GM18507 (cell line): Measurements from ENCODE around the gene CTTN.

Experiments
- DNase-seq: peaks from one replicate; pipeline ENCODE4 v3.0.0; 2011; ENCODE audit warnings: low read depth; ENCODE audit not compliant: insufficient read length; ENCODE audit errors: extremely low spot score
- FAIRE-seq: peaks from 2 replicates; lab custom pipeline; 2011; peaks lifted over from hg19 to GRCh38; lab: Jason Lieb, UNC

The CTTN gene

GRCh38 chr11:70423523-70424505 lies 25.5 kb downstream of the CTTN start:
- DNase-seq (peak; percentile 50), FAIRE-seq (peak; percentile 46)

DNA sequence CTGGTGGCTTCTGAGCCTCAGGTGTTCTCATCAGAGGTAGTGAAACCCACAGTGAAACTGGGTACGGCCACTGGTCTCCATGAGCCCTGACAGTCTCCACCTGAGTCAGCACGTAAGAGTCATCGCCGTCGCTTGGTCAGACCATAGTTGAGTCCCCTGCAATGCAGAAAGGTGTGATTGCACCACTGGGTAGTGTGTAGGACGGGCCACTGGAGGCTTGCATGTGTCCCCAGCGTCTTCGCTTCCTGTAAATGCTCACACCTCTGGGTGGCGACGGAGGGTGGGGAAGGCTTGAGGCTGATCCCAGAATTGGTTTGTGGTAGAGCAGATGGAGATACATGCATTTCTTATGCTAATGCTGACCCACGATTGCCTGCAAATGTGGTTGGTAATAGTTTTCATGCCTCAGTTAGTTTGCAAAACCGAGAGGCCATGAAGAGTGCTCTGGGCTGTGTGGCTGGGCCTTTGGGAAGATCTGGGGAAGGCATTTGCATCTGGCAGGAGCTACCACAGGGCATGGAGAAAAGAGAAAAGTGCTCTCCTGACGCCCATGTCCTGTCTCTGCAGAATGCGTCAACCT lies 26.5 kb downstream of the CTTN start:
- FAIRE-seq (no peak), DNase-seq (no peak)

DNA sequence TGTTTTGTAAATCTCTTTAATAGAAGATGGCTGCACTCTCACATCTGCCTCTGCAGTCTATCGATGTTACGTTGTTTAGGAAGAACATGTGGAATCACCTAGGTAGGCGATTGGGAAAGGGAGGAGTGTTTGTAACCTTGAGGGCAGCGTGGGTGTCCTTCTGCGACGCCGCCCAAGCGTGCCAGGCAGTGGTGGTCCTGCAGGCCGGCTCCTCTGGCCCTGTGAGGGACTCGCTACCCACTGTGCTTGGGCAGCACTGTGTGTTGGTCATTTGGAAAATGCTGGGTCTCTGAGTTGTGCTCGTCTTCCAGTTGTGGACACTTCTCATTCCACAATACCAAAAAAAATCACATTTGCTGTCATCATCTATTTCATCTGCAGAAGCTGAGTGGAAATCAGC lies 29.1 kb downstream of the CTTN start:
- DNase-seq (no peak), FAIRE-seq (no peak)

DNA sequence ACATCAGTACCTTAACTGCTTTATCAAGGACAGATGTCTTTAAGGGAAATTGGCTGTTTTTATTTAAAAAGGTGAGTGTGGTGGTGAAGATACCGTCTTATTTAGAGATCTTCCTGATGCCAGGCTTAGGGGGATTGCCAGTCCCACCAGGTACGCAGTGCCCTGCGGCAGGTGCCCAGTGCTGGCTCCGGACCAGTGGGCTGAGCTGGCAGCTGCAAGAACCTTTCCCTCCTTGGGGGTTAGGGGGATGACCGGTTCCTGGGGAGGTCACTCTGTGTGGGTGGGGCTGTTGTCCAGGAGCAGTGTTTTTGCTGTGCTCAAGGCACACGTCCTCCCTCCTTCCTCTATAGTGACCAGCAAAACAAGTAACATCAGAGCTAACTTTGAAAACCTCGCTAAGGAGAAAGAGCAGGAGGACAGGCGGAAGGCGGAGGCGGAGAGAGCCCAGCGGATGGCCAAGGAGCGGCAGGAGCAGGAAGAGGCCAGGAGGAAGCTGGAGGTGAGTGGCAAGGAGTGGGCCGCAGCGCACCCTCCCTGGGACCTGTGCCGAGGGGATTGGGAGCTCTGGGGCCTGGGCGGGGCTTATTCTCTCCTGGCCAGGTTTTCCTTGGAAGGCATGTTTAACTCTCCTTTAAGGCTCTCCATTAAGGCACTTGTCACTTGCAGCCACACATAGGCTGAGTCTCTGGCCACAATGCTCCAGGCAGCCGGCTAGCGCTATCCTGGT lies 30.5 kb downstream of the CTTN start:
- FAIRE-seq: no peak
- no peak for DNase-seq

- FAIRE-seq (no peak), DNase-seq (no peak)
Observed at GRCh38 chr11:70429428-70429705, 31.0 kb downstream of the CTTN start.

DNA sequence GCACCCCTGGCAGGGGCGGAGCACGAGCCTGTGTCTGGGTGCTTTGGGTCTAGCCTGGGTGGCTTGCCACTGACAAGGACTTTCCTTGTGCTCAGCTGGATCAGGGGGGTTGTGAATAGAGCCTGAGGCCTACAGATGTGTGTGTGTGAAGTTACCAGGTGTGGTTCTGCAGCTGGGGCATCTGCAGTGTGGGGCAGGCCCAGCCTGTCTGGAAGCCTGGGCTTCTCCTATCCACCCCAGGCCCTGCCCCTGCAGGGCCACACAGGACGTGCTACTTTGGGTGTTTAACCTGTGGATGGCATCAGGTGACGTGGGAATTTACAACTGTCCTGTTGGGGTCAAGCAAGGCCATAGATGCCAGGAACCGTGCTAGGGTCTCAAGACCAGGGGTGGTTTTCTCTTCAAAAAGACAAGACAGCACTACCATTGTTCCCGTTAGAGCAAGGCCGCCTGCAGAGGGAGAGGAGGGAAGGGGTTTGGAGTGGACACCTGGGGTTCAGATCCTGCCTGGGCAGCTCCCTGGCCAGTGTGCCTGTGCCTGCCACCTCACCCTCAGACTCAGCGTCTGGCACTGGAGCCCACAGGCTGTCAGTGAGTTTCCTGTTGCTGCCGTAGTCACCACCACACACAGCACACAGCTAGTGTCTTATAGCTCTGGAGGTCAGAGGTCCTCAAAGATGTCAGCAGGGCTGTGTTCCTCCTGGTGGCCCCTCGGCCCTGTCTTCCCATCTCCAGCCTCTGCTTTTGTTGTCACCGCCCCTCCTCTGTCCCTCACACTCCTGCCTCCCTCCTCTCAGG lies 31.6 kb downstream of the CTTN start:
- DNase-seq (no peak), FAIRE-seq (no peak)

- no peak for DNase-seq
- no peak for FAIRE-seq
Observed at GRCh38 chr11:70430671-70431574, 32.6 kb downstream of the CTTN start.

DNA sequence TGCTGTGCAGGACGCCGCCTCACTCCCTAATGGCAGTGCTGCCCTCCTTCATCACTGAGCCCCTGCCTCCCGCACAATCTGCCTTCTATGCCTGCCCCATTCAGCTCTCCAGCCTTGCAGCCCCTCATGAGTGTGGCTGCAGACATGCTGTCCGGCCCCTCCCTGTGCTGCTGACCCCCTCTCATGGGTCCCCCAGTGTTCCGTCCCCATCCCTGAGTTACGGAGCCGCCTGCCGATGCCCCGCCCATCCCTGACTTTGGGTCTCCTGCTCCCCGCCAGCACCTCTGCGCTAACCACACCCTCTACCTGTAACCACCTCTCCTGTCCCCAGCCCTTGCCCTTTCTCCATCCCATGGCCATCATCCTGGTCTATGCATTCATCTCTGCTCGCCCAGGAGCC lies 33.3 kb downstream of the CTTN start:
- DNase-seq: no peak
- FAIRE-seq: no peak

- FAIRE-seq: no peak
Observed at GRCh38 chr11:70432065-70432464, 33.7 kb downstream of the CTTN start.

DNA sequence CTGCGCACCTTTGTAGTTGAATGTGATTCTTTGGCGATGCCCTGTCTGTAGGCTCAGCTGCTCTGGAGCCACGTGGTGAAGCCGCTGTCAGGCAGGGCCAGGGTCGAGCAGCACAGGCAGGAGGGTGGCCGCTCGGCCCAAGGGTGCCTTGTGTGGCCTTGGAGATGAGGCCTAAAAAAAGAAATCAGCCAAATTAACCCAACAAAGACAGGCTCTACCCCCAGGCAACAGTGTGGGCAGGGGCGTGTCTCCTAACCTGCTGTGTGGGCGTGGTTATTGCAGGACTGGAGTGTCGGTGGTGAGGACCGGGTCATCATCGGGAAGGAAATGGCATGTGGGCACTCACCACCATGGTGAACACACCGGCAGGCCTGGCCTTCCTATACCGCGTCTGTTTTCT lies 34.3 kb downstream of the CTTN start:
- no peak for FAIRE-seq
- no peak for DNase-seq

More at GRCh38 chr11:70432065-70432464, 33.7 kb downstream of the CTTN start:
- no peak for DNase-seq

DNA sequence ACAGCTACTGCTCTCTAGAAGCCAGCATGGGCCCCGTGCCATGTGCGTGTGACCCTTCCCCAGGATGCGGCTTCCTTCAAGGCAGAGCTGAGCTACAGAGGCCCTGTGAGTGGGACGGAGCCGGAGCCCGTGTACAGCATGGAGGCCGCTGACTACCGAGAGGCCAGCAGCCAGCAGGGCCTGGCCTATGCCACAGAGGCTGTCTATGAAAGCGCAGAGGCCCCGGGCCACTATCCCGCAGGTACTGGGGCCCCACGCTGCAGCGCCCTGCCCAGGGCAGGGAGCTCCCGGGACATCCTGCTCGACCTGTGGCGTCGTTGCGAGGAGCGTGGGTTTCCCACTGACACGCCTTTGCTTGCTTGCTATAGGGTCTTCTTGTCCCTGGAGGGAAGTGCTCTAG lies 34.7 kb downstream of the CTTN start:
- no peak for DNase-seq
- FAIRE-seq: no peak

DNA sequence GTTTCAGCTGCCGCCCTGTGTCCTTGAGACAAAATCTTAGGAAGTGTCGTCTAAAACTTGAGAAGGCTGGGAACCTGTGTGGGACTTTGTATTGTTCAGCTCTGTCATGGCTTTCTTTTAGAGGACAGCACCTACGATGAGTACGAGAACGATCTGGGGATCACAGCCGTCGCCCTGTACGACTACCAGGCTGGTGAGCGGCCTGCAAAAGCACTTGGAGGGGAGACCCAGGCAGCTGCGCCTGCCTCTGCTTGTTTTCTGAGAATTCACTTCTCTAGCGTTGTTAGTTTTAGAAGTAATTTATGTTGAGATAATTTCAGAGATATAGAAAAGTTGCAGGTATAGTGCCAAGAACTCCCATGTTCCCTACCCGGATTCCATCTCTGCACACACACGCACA lies 35.2 kb downstream of the CTTN start:
- FAIRE-seq (no peak), DNase-seq (no peak)

GRCh38 chr11:70433966-70434812 lies 35.9 kb downstream of the CTTN start:
- no peak for DNase-seq
- FAIRE-seq: no peak

- DNase-seq (no peak), FAIRE-seq (no peak)
Observed at GRCh38 chr11:70434813-70435278, 36.5 kb downstream of the CTTN start.

DNA sequence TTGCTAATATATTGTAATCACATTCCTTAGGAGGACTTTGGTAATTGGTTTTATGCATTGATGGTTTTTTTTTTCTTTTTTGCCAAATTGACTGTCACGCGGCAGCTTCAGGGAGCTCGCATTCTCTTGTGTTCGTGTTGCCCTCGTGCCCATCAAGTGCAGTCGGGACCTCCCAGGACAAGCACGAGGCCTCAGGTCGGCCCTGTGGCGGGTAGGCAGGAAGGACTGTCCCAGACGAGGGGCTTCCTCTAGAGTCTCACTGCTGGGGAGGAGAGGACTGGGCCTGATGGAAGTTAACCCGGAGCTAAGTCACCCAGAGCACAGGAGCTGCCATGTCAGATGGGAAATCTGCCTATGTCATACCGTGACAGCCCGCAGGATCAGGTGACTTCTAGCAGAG lies 37.0 kb downstream of the CTTN start:
- DNase-seq (no peak), FAIRE-seq (no peak)

DNA sequence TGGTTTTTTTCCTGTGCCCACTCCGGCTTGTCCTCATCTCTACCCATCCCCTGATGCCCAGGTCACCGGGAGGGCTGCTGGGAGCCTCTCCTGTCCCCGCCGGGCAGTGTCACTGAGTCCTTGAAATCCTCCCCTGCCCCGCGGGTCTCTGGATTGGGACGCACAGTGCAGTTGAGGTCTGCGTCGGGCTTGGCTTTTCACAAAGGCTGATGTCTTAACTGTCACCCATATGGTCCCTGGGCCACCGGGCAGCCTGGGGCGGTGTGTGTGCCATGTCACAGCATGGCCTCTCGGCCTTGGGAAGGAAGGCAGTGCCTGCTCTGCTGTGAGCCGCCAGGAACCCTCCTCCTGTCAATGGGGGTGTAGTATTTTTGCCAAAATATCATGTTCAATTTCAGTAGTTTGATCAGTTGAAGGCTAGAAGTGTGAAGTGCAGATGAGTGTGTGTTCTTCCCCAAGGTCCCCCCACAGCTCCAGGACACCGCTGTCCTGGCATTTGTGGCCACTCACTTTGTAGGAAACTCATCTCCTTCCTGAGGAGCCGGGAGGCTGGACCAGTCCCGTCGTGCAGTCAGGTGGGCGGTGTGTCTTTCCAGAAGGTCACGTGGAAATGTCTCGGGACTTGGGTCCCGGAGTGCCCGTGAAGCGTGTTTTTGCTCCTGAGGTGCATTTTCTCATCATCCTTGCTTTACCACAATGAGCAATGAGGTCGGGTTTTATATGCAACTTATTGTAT lies 37.6 kb downstream of the CTTN start:
- FAIRE-seq (no peak), DNase-seq (no peak)

DNA sequence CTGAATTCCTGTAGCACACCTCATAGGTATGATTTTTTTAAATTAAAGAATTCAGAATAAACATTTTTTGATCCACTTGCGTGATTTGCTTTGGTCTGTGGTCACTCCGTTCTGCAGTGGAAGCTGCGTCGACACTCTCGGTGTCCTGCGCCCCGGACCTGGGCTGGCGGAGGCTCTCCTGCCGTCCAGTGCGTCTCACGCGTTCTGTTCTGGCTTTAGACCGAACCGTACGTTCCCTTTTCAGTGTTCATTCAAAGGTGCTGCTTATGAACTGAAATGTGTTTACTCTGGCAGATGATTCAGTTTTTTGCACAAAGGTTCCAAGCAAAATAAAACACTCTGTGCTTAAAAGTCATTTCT lies 38.2 kb downstream of the CTTN start:
- no peak for FAIRE-seq

More for the DNA sequence above, 38.2 kb downstream of the CTTN start:
- no peak for DNase-seq
